WTC11 (cell line): Measurements from ENCODE around the gene EIF5B. TPM values are rescaled to one million over a fixed set of nuclear protein-coding genes. Genes with fewer than 3 reads are reported as not detected.

Source experiments
- ATAC-seq: fragments of 200-7000 bp; cut with Tn5 transposase; 2 replicates; pipeline ENCODE4 v1.10.0; 2021; ENCODE audit warnings: mild to moderate bottlenecking, moderate library complexity
- CTCF ChIA-PET: fragments of 300-600 bp; sonication (Branson Sonifier 250); formaldehyde crosslinking; loops from one replicate; lab custom pipeline; 2021; ENCODE audit warnings: antibody characterized with exemption; lab: Charles Lee
- POLR2A ChIA-PET: fragments of 350-600 bp; sonication (Branson Sonifier 250); formaldehyde crosslinking; loops from one replicate; lab custom pipeline; 2021; ENCODE audit warnings: antibody characterized with exemption; lab: Charles Lee
- DNase-seq: peaks from one replicate; pipeline ENCODE4 v3.0.0; 2021; ENCODE audit warnings: low spot score
- H3K27ac Mint-ChIP-seq: 2 replicates; pipeline ENCODE4 v1.8.0; 2021; ENCODE audit warnings: mixed read lengths
- H3K27me3 Mint-ChIP-seq: 2 replicates; pipeline ENCODE4 v1.8.0; 2021; ENCODE audit warnings: low read depth, mild to moderate bottlenecking, moderate library complexity, mixed read lengths
- H3K36me3 Mint-ChIP-seq: 2 replicates; pipeline ENCODE4 v1.8.0; 2021; ENCODE audit warnings: mixed read lengths
- H3K4me1 Mint-ChIP-seq: 2 replicates; pipeline ENCODE4 v1.8.0; 2022; ENCODE audit warnings: mixed read lengths
- H3K4me3 Mint-ChIP-seq: 2 replicates; pipeline ENCODE4 v1.8.0; 2021; ENCODE audit warnings: mild to moderate bottlenecking, moderate library complexity, mixed read lengths
- H3K9me3 Mint-ChIP-seq: 2 replicates; pipeline ENCODE4 v1.8.0; 2021; ENCODE audit warnings: mixed read lengths
- ARID4B ChIP-seq: sonication (generic); formaldehyde crosslinking; IDR thresholded peaks from 2 replicates; pipeline ENCODE4 v1.8.0; 2023; ENCODE audit warnings: missing genetic modification reagents, mild to moderate bottlenecking, borderline replicate concordance
- CREM ChIP-seq: sonication (generic); formaldehyde crosslinking; IDR thresholded peaks from 2 replicates; pipeline ENCODE4 v1.8.1; 2022; ENCODE audit warnings: mild to moderate bottlenecking, missing genetic modification reagents, moderate library complexity
- ERG ChIP-seq: fragments of 250-450 bp; sonication (Bioruptor Pico); IDR thresholded peaks from 2 replicates; pipeline ENCODE4 v1.8.0; 2021; ENCODE audit warnings: mild to moderate bottlenecking
- IRF1 ChIP-seq: sonication (generic); formaldehyde crosslinking; IDR thresholded peaks from 2 replicates; pipeline ENCODE4 v1.8.0; 2023; ENCODE audit warnings: missing genetic modification reagents
- JAZF1 ChIP-seq: fragments of 250-450 bp; sonication (Bioruptor Pico); IDR thresholded peaks from 2 replicates; pipeline ENCODE4 v1.9.0; 2021; ENCODE audit warnings: moderate library complexity, mild to moderate bottlenecking, inconsistent platforms
- KAT7 ChIP-seq: sonication (generic); formaldehyde crosslinking; IDR thresholded peaks from 2 replicates; pipeline ENCODE4 v1.8.1; 2023; ENCODE audit warnings: missing genetic modification reagents, mild to moderate bottlenecking, borderline replicate concordance
- PRDM15 ChIP-seq: sonication (generic); formaldehyde crosslinking; IDR thresholded peaks from 2 replicates; pipeline ENCODE4 v1.8.0; 2022; ENCODE audit warnings: missing genetic modification reagents
- PRRX2 ChIP-seq: fragments of 250-450 bp; sonication (Bioruptor Pico); IDR thresholded peaks from 2 replicates; pipeline ENCODE4 v1.8.0; 2021; ENCODE audit warnings: mild to moderate bottlenecking
- TEAD4 ChIP-seq: sonication (generic); formaldehyde crosslinking; IDR thresholded peaks from 2 replicates; pipeline ENCODE4 v1.8.0; 2022; ENCODE audit warnings: mild to moderate bottlenecking, missing genetic modification reagents
- ZBTB43 ChIP-seq: sonication (generic); formaldehyde crosslinking; IDR thresholded peaks from 2 replicates; pipeline ENCODE4 v1.8.1; 2023; ENCODE audit warnings: mild to moderate bottlenecking, missing genetic modification reagents
- ZNF219 ChIP-seq: sonication (generic); formaldehyde crosslinking; IDR thresholded peaks from 2 replicates; pipeline ENCODE4 v1.8.0; 2023; ENCODE audit warnings: missing genetic modification reagents, mild to moderate bottlenecking, borderline replicate concordance
- ZNF423 ChIP-seq: fragments of 250-450 bp; sonication (Bioruptor Pico); IDR thresholded peaks from 2 replicates; pipeline ENCODE4 v2.1.2; 2022; ENCODE audit warnings: mild to moderate bottlenecking, moderate library complexity
- total RNA-seq: library from RNA; stranded (reverse); gene quantifications from 3 replicates; pipeline ENCODE4 v1.2.3, GENCODE V29; 2021
- TF ChIP-seq, protein P1 (sequence below): sonication (generic); formaldehyde crosslinking; IDR thresholded peaks from 2 replicates; pipeline ENCODE4 v1.8.0; 2023; ENCODE audit warnings: mild to moderate bottlenecking, missing genetic modification reagents
- TF ChIP-seq, protein P2 (sequence below): sonication (generic); formaldehyde crosslinking; IDR thresholded peaks from 2 replicates; pipeline ENCODE4 v1.8.1; 2022; ENCODE audit warnings: low read depth, missing genetic modification reagents, borderline replicate concordance
- TF ChIP-seq, protein P3 (sequence below): fragments of 250-450 bp; sonication (Bioruptor Pico); IDR thresholded peaks from 2 replicates; pipeline ENCODE4 v1.9.0; 2021; ENCODE audit warnings: moderate library complexity, mild to moderate bottlenecking, inconsistent platforms, borderline replicate concordance
- TF ChIP-seq, protein P4 (sequence below): sonication (generic); formaldehyde crosslinking; IDR thresholded peaks from 2 replicates; pipeline ENCODE4 v1.8.1; 2022; ENCODE audit warnings: low read depth, mild to moderate bottlenecking, moderate library complexity, missing genetic modification reagents, borderline replicate concordance

The EIF5B gene
- total RNA-seq, 1 experiment from 2014 or later, result 68.8 TPM

- DNase-seq (no peak), ATAC-seq (no peak)
- no peak overlapping the region for H3K4me3 Mint-ChIP-seq
- peaks cover 25% of the 10 kb centered on the region for H3K4me1 Mint-ChIP-seq
- H3K9me3 Mint-ChIP-seq, result no peaks in the 10 kb centered on the region
- peaks cover 50% of the 10 kb centered on the region for H3K36me3 Mint-ChIP-seq
- H3K27me3 Mint-ChIP-seq, result no peaks in the 10 kb centered on the region
- POLR2A ChIA-PET, result no interaction called here
- TF ChIP-seq, protein P1, sequence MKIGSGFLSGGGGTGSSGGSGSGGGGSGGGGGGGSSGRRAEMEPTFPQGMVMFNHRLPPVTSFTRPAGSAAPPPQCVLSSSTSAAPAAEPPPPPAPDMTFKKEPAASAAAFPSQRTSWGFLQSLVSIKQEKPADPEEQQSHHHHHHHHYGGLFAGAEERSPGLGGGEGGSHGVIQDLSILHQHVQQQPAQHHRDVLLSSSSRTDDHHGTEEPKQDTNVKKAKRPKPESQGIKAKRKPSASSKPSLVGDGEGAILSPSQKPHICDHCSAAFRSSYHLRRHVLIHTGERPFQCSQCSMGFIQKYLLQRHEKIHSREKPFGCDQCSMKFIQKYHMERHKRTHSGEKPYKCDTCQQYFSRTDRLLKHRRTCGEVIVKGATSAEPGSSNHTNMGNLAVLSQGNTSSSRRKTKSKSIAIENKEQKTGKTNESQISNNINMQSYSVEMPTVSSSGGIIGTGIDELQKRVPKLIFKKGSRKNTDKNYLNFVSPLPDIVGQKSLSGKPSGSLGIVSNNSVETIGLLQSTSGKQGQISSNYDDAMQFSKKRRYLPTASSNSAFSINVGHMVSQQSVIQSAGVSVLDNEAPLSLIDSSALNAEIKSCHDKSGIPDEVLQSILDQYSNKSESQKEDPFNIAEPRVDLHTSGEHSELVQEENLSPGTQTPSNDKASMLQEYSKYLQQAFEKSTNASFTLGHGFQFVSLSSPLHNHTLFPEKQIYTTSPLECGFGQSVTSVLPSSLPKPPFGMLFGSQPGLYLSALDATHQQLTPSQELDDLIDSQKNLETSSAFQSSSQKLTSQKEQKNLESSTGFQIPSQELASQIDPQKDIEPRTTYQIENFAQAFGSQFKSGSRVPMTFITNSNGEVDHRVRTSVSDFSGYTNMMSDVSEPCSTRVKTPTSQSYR (CRISPR knock-in tag), result no peak
- TF ChIP-seq JAZF1 (CRISPR knock-in tag) (no peak), KAT7 (CRISPR knock-in tag) (no peak), PRDM15 (CRISPR knock-in tag) (no peak), PRRX2 (CRISPR knock-in tag) (no peak), CREM (CRISPR knock-in tag) (no peak), ERG (CRISPR knock-in tag) (no peak), ZNF423 (CRISPR knock-in tag) (no peak)
- TF ChIP-seq, protein P2, sequence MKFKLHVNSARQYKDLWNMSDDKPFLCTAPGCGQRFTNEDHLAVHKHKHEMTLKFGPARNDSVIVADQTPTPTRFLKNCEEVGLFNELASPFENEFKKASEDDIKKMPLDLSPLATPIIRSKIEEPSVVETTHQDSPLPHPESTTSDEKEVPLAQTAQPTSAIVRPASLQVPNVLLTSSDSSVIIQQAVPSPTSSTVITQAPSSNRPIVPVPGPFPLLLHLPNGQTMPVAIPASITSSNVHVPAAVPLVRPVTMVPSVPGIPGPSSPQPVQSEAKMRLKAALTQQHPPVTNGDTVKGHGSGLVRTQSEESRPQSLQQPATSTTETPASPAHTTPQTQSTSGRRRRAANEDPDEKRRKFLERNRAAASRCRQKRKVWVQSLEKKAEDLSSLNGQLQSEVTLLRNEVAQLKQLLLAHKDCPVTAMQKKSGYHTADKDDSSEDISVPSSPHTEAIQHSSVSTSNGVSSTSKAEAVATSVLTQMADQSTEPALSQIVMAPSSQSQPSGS (CRISPR knock-in tag), result no peak
- TF ChIP-seq, all 79 proteins: peak for 0
- no peak overlapping the region for H3K27ac Mint-ChIP-seq
- CTCF ChIA-PET, result no interaction called here
Measured at GRCh38 chr2:99406137-99406536, 68.9 kb downstream of the EIF5B start.

DNA sequence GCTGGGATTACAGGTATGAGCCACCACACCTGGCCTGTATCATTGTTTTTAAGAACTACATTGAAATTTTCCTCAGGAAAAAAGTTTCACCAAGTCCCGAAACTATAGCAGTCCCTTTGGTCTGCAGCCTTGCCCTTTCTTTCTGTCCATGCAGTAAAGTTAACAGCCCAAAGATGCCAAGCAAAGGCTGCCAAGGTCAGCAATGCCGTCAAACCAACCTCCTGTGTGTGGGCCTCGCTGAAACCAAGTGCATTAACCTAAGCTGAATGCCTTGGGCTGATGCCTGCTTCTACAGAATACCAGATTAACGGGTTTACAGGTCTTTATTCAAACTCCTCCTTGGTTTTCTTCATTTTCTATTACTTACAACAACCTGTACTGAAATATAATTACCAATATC lies 73.1 kb downstream of the EIF5B start:
- H3K4me1 Mint-ChIP-seq, result no peaks in the 10 kb centered on the region
- H3K27me3 Mint-ChIP-seq, result no peaks in the 10 kb centered on the region
- ChIA-PET CTCF (interaction anchor here (0.8 kb wide), 1 partner anchor 149 kb away, joined by 3 read pairs; no protein-coding TSS in a partner anchor), POLR2A (no interaction called here)
- ATAC-seq (no peak), DNase-seq (no peak)
- peaks cover 51% of the 10 kb centered on the region for H3K36me3 Mint-ChIP-seq
- H3K4me3 Mint-ChIP-seq, result no peak overlapping the region
- no peak overlapping the region; the same call in 1 of the 2 replicates for H3K27ac Mint-ChIP-seq
- no peaks in the 10 kb centered on the region for H3K9me3 Mint-ChIP-seq
- TF ChIP-seq, protein P3, sequence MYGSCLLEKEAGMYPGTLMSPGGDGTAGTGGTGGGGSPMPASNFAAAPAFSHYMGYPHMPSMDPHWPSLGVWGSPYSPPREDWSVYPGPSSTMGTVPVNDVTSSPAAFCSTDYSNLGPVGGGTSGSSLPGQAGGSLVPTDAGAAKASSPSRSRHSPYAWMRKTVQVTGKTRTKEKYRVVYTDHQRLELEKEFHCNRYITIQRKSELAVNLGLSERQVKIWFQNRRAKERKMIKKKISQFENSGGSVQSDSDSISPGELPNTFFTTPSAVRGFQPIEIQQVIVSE (CRISPR knock-in tag), result no peak
- TF ChIP-seq CREM (CRISPR knock-in tag) (no peak), ZBTB43 (no peak), ZNF219 (CRISPR knock-in tag) (no peak), IRF1 (CRISPR knock-in tag) (no peak), ARID4B (CRISPR knock-in tag) (no peak), TEAD4 (CRISPR knock-in tag) (no peak)
- TF ChIP-seq, protein P4, sequence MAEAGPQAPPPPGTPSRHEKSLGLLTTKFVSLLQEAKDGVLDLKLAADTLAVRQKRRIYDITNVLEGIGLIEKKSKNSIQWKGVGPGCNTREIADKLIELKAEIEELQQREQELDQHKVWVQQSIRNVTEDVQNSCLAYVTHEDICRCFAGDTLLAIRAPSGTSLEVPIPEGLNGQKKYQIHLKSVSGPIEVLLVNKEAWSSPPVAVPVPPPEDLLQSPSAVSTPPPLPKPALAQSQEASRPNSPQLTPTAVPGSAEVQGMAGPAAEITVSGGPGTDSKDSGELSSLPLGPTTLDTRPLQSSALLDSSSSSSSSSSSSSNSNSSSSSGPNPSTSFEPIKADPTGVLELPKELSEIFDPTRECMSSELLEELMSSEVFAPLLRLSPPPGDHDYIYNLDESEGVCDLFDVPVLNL, result no peak
